Mesodermal cell (in vitro differentiated cells): ENCODE data around the gene CHST5. TPM values are rescaled to one million over a fixed set of nuclear protein-coding genes. Genes with fewer than 3 reads are reported as not detected.

Experiments
- H3K27ac ChIP-seq: 2 replicates; pipeline ENCODE4 v1.7.0; 2013; ENCODE audit warnings: mild to moderate bottlenecking, low read depth, low read length, moderate library complexity; ENCODE audit not compliant: severe bottlenecking
- H3K36me3 ChIP-seq: 2 replicates; pipeline ENCODE4 v1.7.1; 2013; ENCODE audit warnings: mild to moderate bottlenecking, low read length, moderate library complexity; ENCODE audit not compliant: control insufficient read depth, insufficient read depth
- H3K4me1 ChIP-seq: one replicate; pipeline ENCODE4 v1.7.1; 2013; ENCODE audit warnings: mild to moderate bottlenecking, low read length; ENCODE audit not compliant: insufficient read depth, control insufficient read depth, poor library complexity, severe bottlenecking
- H3K4me3 ChIP-seq: 2 replicates; pipeline ENCODE4 v1.7.0; 2013; ENCODE audit warnings: low read length, control low read depth, mild to moderate bottlenecking; ENCODE audit not compliant: insufficient read depth, poor library complexity, severe bottlenecking; ENCODE audit errors: extremely low read depth
- H3K9me3 ChIP-seq: 2 replicates; pipeline ENCODE4 v1.7.1; 2013; ENCODE audit warnings: mild to moderate bottlenecking, low read length, moderate library complexity; ENCODE audit not compliant: control insufficient read depth
- WGBS, 2 experiments: methylation state at CpG; one replicate each; pipeline ENCODE4 v1.1.5; 2013; ENCODE audit warnings: missing lambda C conversion rate in 2 of 2; ENCODE audit not compliant: insufficient coverage in 2 of 2; 5-methylcytosine and 5-hydroxymethylcytosine counted together
- polyA plus RNA-seq, 2 experiments: library from polyadenylated mRNA; stranded (reverse); fragments of 50-300 nt; gene quantifications; one replicate each; pipeline ENCODE4 v1.2.3, GENCODE V29; 2013

The CHST5 gene
- not detected for polyA plus RNA-seq (2013, experiment 1 of 2)
- polyA plus RNA-seq (2013, experiment 2 of 2) = 0.25 TPM

GRCh38 chr16:75535901-75536300 lies at the start of gene CHST5:
Gene CHST5 (minus strand): TSS chr16:75536108. CDS start chr16:75530384, 5,724 bp downstream.
- H3K27ac ChIP-seq = no peak within 1 kb of the TSS
- no peaks in the 10 kb centered on the region for H3K9me3 ChIP-seq
- 87 to 100% methylated on average over 4 to 5 of the region's 7 CpGs for WGBS, 2 experiments
- H3K4me1 ChIP-seq = no peaks in the 10 kb centered on the region
- H3K36me3 ChIP-seq = peaks cover 9% of the 10 kb centered on the region
- H3K4me3 ChIP-seq = no peak within 1 kb of the TSS

DNA sequence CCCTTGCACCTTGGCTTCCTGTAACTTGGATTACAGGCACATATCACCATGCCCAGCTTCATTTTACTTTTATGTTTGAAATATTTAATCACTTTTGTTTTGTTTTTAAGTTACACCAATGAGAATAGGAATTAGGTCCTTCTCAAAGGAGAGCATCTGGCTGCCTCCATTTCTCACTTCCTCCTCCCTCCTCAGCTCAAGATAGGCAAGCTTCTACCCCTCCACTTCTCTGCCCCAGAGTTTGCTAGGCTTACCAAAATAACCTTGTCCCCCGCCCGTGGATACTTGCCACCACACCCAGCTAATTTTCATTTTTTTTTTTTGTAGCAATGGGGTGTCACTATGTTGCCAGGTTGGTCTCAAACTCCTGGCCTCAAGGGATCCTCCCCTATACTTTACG lies 48.2 kb upstream of the CHST5 start:
- H3K36me3 ChIP-seq = peaks cover 25% of the 10 kb centered on the region
- H3K4me3 ChIP-seq = no peak overlapping the region
- H3K4me1 ChIP-seq = no peaks in the 10 kb centered on the region
- no peak overlapping the region for H3K27ac ChIP-seq
- 86 to 92% methylated on average over 1 of the region's 3 CpGs for WGBS, 2 experiments
- H3K9me3 ChIP-seq = no peaks in the 10 kb centered on the region

GRCh38 chr16:75579281-75579834 lies 43.5 kb upstream of the CHST5 start:
- H3K9me3 ChIP-seq = no peaks in the 10 kb centered on the region
- 96% methylated on average over 6 to 7 of the region's 7 CpGs for WGBS, 2 experiments
- H3K27ac ChIP-seq = no peak overlapping the region
- no peak overlapping the region for H3K4me3 ChIP-seq
- H3K36me3 ChIP-seq = peaks cover 57% of the 10 kb centered on the region
- no peaks in the 10 kb centered on the region for H3K4me1 ChIP-seq

GRCh38 chr16:75578725-75579124 lies 42.8 kb upstream of the CHST5 start:
- H3K27ac ChIP-seq = no peak overlapping the region
- H3K4me1 ChIP-seq = no peaks in the 10 kb centered on the region
- H3K36me3 ChIP-seq = peaks cover 63% of the 10 kb centered on the region
- no peaks in the 10 kb centered on the region for H3K9me3 ChIP-seq
- 100% methylated on average over 1 of the region's 2 CpGs for WGBS, 2 experiments
- no peak overlapping the region for H3K4me3 ChIP-seq

- 90 to 98% methylated on average over 6 of the region's 7 CpGs for WGBS, 2 experiments
These were observed 42.3 kb upstream of the CHST5 start for GRCh38 chr16:75578212-75578611.

GRCh38 chr16:75576384-75576811 lies 40.5 kb upstream of the CHST5 start:
- Histone ChIP-seq H3K36me3 (peaks cover 85% of the 10 kb centered on the region), H3K9me3 (no peaks in the 10 kb centered on the region), H3K4me1 (no peaks in the 10 kb centered on the region), H3K27ac (no peak overlapping the region), H3K4me3 (no peak overlapping the region)
- WGBS, 2 experiments = 94 to 100% methylated on average over 2 to 3 of the region's 3 CpGs

More at GRCh38 chr16:75578212-75578611, 42.3 kb upstream of the CHST5 start:
- H3K9me3 ChIP-seq = no peaks in the 10 kb centered on the region
- H3K36me3 ChIP-seq = peaks cover 68% of the 10 kb centered on the region
- H3K4me3 ChIP-seq = no peak overlapping the region
- no peaks in the 10 kb centered on the region for H3K4me1 ChIP-seq
- no peak overlapping the region for H3K27ac ChIP-seq

DNA sequence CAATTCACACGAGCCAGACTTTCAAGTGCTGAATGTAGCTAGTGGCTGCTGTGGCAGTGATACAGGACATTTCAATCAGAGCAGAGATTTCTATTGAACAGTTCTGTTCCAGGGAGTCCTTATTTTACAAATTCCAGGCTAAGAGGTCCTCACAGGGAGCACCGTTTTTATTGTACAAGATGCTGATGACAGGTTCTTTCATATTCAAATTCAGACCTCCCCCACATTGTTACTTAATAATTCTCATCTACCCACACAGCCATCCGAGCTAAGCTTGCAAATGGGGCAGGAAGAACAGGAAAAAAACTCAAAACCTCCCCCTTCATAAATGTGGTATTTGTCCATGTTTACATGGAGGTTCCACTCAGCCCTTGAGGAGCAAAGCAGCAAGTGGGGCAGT lies 40.0 kb upstream of the CHST5 start:
- WGBS, 2 experiments = 83 to 84% methylated on average over 2 to 3 of the region's 3 CpGs
- H3K4me1 ChIP-seq = no peaks in the 10 kb centered on the region
- no peaks in the 10 kb centered on the region for H3K9me3 ChIP-seq
- no peak overlapping the region for H3K27ac ChIP-seq
- H3K4me3 ChIP-seq = no peak overlapping the region
- H3K36me3 ChIP-seq = peaks cover 89% of the 10 kb centered on the region

GRCh38 chr16:75573955-75574354 lies 38.0 kb upstream of the CHST5 start:
- no peaks in the 10 kb centered on the region for H3K4me1 ChIP-seq
- WGBS, 2 experiments = 94 to 98% methylated on average over 5 of the region's 5 CpGs
- peaks cover 96% of the 10 kb centered on the region for H3K36me3 ChIP-seq
- no peak overlapping the region for H3K4me3 ChIP-seq
- no peak overlapping the region for H3K27ac ChIP-seq
- H3K9me3 ChIP-seq = no peaks in the 10 kb centered on the region

DNA sequence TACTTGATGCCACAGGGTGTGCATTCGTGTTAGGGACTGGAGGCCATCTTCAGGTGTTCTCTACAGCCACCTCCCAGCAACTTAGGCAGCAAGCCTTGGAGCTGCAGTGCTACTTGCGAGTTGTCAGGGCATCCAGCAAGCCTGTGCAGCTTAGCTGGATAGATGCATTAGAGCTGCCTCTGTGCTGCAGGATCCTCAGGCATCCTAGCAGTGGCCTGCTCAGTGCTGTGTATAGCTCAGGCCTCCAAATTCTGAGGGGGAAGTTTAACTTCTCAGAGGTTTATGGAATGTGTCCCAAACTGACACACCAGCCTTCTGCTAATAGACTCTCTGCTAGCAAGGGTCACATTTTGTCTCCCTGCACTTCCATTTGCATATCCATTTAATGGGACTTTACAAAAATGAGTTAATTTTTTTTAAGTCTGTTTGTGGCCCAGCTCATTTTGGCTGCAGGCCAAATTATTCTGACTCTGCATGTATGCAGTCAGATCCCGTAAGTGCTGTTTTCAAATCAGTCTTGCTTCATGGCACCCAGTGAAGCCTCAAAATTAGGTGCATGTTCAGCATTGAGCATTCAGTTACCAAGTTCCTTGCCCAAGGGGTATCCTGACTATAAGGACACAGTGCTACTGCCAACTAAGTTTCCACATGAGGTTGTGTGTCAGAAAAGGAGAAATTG lies 37.1 kb upstream of the CHST5 start:
- Histone ChIP-seq H3K4me3 (no peak overlapping the region), H3K4me1 (peaks cover 2% of the 10 kb centered on the region), H3K27ac (no peak overlapping the region), H3K9me3 (no peaks in the 10 kb centered on the region), H3K36me3 (peaks cover 96% of the 10 kb centered on the region)
- WGBS, 2 experiments = 89 to 98% methylated on average over 3 of the region's 3 CpGs

DNA sequence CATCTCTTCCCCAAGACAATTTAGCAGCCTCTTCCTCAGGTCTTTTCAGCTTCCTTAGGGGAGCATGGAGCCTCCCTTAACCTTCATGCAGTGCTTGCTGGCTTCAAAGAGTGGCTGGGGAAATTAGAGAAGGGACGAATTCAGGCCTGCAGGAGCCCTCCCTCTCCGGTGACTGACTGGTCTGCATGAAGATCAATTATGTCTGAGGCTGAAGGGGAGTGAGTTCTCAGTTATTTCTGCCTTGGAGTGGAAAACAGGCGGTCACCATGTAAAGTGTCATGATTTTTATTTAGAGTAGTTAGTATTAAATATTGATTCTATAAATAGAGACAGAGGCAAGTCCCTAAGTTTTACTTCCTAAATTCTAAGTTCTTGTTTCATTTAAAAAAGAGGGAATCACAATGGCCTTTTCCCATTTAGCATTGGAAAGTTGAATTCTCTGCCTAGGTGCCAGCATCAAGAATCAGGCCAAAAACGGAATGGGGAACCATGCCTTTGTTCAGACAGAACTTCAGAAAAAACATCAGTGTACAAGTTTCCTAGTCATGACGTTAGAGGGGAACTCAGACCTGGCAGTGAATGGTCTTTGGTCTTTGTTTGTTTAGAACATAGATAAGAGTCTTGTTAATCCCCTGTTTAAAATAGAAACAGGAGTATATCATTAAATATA lies 34.6 kb upstream of the CHST5 start:
- Histone ChIP-seq H3K4me1 (peaks cover 11% of the 10 kb centered on the region), H3K27ac (no peak overlapping the region), H3K4me3 (no peak overlapping the region), H3K9me3 (no peaks in the 10 kb centered on the region), H3K36me3 (peaks cover 80% of the 10 kb centered on the region)
- 88 to 92% methylated on average over 3 of the region's 5 CpGs for WGBS, 2 experiments

- H3K9me3 ChIP-seq = no peaks in the 10 kb centered on the region
- H3K27ac ChIP-seq = no peak overlapping the region
- no peak overlapping the region for H3K4me3 ChIP-seq
- peaks cover 15% of the 10 kb centered on the region for H3K4me1 ChIP-seq
- H3K36me3 ChIP-seq = peaks cover 56% of the 10 kb centered on the region
- 90 to 96% methylated on average over 3 to 4 of the region's 4 CpGs for WGBS, 2 experiments
These were observed 32.0 kb upstream of the CHST5 start for GRCh38 chr16:75567911-75568310.
